ENCODE measurements around the gene TRAFD1. TPM values are rescaled to one million over a fixed set of nuclear protein-coding genes. Genes with fewer than 3 reads are reported as not detected.

TRAFD1 gene
- total RNA-seq, 1 donor from 2014 or later: 26.4 TPM

- no peak for DNase-seq (ENCODE audit: low read depth in 2 of 2)
Measured at GRCh38 chr12:112175361-112176155, 50.2 kb downstream of the TRAFD1 start.

- DNase-seq (ENCODE audit: low read depth in 2 of 2): no peak
Measured at GRCh38 chr12:112176321-112177010, 51.1 kb downstream of the TRAFD1 start.

GRCh38 chr12:112178796-112179195, 53.4 kb downstream of the TRAFD1 start:
- DNase-seq (ENCODE audit: low read depth in 2 of 2): no peak

GRCh38 chr12:112179341-112179740, 54.0 kb downstream of the TRAFD1 start:
- DNase-seq (ENCODE audit: low read depth in 2 of 2): no peak

DNA sequence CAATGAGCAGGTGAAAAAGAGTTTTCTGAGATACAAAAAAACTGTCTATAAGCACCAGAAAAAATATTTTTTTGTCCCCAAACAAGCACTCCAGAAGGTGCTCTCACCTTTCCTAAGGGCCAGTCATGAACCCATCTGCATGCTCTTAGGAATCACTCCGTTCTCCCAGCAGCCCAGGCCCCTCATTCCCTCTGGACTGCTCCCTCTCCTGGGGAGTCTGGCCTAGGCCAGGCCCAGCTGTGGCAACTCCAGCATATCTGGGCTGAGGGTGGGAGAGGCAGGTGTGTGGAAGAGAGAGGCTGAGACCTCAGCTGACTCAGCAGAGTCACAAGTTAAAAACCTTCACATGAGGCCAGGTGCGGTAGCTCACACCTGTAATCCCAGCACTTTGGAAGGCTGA, 54.6 kb downstream of the TRAFD1 start:
- DNase-seq (ENCODE audit: low read depth in 2 of 2): no peak

- DNase-seq (ENCODE audit: low read depth in 2 of 2): no peak
Measured at GRCh38 chr12:112180422-112180821, 55.1 kb downstream of the TRAFD1 start.

- no peak for DNase-seq (ENCODE audit: low read depth in 2 of 2)
Measured at GRCh38 chr12:112182499-112182898, 57.1 kb downstream of the TRAFD1 start.

DNA sequence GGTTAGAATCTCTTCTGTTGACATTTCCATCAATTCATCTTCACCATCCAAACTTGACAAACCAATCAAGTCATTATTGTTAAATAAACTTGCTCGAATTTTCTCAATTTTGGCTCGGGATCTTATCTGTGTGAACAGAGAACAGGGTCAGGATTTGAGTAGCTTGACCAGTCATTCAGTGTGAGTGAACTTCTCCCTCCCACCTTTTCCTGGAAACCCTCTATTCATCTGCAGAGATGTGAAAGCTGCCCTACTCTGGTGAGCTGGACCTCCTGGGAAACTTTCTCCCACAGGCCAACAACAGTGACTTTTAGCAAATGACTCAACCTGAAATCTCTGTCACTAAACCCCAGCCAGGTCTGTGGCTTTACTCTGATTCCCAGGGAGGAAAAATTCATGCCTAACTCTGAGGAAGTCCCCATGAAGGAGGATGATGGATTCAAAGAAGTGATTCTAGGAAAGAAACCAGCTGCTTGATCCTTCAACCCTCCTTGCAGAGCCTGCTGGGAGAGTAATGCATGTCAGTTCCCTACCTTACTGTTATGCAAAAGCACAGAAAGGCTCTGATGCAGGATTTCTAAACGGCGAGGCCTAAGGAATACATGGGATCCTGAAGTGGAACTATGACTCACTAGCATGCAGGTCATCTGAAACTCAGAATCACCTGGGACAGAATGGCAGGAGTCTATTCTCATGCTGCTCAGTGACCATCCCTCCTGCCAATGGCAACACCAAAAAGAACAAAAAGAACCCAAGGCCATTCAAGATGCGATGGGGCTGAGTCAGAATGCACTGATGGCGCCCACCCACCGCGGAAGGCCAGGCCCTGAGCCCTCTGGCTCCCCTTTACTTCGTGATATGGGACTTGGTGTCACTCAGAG, 58.0 kb downstream of the TRAFD1 start:
- DNase-seq (ENCODE audit: low read depth in 2 of 2): peak; percentile 17 to 26

DNA sequence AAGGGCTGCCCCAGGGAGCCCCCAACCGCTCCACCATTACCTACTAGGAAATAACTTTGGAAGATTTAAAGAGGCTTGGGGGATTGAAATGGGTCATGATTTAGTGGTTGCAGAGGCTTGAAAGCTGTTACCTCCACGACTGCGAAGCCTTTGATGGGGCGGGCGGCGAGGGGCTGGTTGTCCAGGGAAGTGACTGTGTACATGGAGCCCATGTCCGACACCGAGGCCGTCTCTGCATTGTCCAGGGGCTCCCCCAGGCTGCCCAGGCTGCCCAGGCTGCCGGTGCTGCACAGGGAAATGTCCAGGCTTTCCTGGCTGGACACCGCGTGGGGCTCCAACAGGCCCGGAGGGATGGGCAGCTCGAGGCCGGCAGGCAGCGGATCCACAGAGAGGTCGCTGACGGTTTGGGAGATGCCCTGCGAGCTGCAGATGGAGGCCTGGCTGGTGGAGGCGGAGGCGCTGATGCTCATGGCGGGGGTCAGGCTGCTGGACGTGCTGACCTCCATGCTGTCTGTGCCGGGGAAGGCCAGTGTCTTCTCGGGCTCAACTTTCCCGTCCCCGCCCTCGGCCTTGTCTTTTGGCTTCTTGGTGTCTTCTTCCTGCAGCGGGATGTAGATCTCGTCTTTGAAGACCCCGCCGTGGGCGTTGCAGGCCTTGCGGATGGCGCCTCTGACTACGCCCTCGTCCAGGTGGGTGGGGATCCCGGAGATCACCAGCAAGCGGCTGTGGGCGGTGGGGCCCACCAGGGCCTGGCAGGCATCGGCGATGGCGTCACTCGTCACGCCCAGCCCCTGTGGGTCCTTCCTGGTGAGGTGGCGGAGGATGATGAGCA, 58.9 kb downstream of the TRAFD1 start:
- no peak for DNase-seq (ENCODE audit: low read depth in 2 of 2)

DNA sequence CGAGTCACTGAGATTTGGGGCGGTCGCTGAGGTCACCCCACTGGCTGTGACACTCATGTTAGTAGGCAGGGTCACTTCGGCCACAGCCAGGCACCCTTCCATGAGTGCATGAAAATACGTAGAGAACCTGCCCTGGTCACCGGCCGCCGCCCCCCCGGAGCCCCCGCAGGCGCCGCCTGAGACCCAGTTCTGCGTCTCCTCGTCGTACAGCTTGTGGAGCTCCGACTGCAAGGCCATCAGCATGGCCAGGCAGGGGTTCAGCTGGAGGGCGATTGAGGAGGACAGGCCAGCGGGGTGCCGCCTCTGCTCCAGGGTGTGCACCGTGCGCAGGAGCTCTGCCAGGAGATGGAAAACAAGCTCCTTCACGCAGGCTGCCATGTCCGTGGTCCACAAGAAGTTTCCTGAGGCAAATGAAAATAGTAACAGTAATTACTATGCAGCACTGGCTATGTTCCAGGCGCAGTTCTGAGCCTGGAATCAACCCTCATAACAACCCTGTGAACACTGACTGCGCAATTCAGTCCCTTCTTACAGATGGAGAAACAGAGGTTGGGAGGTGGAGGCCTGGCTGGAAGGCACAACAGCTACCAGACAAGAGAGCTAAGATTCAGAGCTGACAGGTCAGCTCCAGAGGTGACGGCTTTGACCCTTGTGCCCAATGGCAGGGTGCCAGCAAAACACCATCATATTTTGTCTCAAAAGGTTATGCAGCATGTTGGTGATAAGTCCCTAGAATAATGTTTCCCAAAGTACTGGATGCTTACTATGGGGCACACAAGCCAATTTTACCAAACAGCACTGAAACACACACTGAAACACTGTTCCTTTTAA, 59.9 kb downstream of the TRAFD1 start:
- DNase-seq (ENCODE audit: low read depth in 2 of 2): no peak

GRCh38 chr12:112188130-112188830, 62.9 kb downstream of the TRAFD1 start:
- DNase-seq (ENCODE audit: low read depth in 2 of 2): no peak

DNA sequence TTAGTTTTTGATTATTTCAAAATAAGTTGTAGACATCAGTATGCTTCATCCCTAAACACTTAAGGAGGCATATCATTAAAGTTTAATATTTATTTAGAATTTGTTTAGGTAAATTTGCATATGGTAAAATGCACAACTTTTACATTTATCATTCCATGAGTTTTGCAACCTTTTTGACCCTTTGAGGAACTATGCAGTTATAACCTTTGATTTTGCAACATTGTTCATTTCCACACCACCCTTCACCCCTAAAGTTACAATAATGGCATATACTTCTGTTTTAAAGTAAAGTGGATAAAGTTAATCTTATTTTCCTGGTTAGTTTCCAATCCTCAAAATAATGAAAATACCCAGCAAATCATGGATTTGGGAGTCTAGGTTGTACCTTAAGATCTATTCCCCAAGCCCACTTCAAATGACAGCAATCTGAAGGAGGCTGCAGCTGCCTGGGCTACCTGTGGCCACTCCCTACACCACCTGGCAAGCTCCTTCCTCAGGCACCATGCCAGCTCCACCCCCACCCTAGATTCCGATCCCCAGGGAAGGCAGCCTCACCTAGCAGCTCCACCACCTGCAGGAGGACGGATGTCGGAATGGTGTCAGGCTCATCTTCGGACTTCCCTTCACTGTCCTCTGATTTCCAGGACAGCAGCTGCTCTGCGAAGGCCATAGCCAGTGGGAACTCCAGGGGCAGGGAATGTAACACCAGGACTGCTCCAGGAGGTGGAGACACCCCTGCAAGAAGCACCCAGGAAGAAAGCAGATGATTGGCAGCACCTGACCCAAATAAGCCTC, 65.1 kb downstream of the TRAFD1 start:
- DNase-seq (ENCODE audit: low read depth in 2 of 2): no peak

- DNase-seq (ENCODE audit: low read depth in 2 of 2): no peak
Measured at GRCh38 chr12:112191201-112191600, 65.8 kb downstream of the TRAFD1 start.

DNA sequence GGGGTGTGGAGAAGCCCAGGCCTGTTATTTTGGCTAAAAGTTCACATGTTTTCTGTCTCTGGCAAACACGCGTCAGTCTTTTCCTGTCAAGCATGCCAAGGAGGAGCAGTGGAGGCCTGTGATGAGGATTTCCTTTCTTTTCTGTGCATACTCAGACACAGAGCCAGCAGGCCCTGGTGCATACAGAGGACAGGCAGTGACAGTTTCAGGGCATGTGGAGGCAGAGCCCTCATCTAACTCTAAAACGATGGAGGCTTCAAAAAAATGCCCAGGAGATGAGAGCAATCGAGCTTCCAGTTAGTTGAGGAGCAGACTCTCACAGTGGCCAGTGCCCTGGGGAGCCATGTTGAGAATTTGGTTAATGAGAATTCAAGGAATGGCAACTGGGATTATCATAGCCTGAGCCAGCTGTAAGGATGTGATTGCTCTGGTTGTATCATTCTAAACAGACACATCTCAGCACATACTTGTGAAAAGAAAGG, 66.5 kb downstream of the TRAFD1 start:
- DNase-seq (ENCODE audit: low read depth in 2 of 2): peak in 1 of 2 donors; percentile 79

DNA sequence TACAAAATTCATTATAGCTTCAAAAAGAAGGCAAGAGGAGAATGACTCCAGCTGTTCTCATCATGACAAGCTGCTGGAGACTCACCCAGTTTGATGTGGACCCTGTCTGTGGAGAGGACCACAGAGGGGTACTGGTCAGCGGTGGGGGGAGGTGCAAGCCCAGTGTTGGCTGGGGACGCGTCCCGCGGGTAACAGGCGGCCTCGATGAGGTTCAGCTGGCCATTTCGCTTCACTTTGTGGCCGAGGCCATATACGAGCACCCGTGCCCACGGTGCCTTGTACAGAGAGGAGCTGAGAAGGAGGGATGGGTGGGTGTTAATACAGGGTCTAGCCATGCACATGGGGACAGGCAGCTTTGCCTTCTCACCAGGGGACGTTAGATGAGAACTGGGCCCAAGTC, 67.1 kb downstream of the TRAFD1 start:
- no peak for DNase-seq (ENCODE audit: low read depth in 2 of 2)

DNA sequence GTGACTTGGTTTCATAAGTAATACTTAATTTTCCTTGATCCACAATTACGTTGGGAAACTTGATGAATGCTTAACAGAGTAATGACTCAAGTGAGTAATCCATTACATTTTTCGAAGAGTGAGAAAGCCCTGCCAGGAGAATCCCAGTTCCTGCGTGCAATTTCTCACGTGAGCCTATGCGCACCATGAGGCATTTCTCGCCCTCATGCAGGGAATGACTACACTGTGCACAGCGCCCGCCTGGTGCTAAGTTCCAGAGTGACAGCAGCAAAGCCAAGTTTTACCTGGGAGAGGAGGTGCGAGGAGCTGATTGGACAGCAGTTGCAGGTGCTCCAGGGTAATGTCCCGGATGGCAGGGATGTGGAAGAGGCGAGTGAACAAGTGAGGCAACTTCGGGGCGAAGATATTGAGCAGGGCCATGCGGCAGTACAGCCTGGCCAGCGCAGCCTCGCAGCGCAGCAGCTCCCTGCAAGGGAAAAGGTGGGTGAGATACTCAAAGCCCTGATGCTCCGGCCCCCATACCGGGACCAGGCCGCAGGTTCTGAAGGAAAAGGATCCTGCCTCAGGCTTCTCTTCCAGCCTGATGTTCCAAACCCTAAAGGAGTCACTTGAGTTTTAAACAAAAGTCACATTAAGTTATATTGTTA, 69.4 kb downstream of the TRAFD1 start:
- DNase-seq (ENCODE audit: low read depth in 2 of 2): no peak

DNA sequence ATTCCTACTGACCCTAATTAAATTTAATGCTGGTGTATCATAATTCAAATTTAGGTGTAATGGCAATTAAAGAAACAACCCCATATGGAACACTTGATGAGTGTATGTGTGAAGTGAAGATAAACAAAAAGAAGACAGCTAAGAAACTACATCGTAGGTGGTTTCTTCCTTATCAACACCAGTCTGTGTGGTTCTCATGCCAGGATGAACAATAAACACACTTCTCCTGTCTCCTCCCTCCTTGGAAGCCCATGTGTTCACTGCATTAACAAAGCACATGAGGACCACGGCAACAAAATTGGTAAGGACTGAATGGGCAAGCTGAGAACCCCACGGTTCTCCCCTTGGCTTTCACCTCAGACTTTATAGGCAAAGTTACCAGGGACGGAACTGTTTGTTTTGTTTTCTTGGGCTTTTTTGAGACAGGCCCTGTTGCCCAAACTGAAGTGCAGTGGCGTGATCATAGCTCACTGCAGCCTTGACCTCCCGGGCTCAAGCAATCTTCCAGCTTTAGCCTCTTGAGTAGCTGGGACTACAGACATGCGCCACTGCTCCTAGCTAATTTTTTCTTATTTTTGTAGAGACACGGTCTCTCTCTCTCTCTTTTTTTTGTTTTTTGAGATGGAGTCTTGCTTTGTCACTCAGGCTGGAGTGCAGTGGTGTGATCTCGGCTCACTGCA, 71.0 kb downstream of the TRAFD1 start:
- DNase-seq (ENCODE audit: low read depth in 2 of 2): no peak
